GM12878 (cell line): ENCODE measurements around the gene ITPKB. TPM values are rescaled to one million over a fixed set of nuclear protein-coding genes. Genes with fewer than 3 reads are reported as not detected.

Experiments used
- ATAC-seq: fragments of 200-7000 bp; cut with Tn5 transposase; 3 replicates; pipeline ENCODE4 v1.9.1; 2020; ENCODE audit warnings: mild to moderate bottlenecking, moderate library complexity
- BruUV-seq: library from RNA; stranded (reverse); fragments of 400-500 nt; replicated peaks from 2 replicates; lab custom pipeline; 2021; lab: Mats Ljungman, UMichigan
- CTCF ChIA-PET: fragments of 300-600 bp; sonication (Branson Sonifier 250); formaldehyde crosslinking; extraction: SDS; loops from one replicate; lab custom pipeline; 2021; ENCODE audit warnings: inconsistent platforms; lab: Yijun Ruan, JAX
- POLR2A ChIA-PET: fragments of 350-600 bp; formaldehyde crosslinking; extraction: SDS; loops from one replicate; lab custom pipeline; 2021; ENCODE audit warnings: inconsistent platforms; lab: Charles Lee
- RAD21 ChIA-PET: fragments of 300-600 bp; sonication (Branson Sonifier 250); formaldehyde crosslinking; loops from one replicate; lab custom pipeline; 2023; ENCODE audit warnings: antibody characterized with exemption; ENCODE audit not compliant: unreplicated experiment; lab: Charles Lee
- SMC1A ChIA-PET: fragments of 300-600 bp; sonication (Branson Sonifier 250); formaldehyde crosslinking; loops from one replicate; lab custom pipeline; 2023; ENCODE audit not compliant: unreplicated experiment, uncharacterized antibody; lab: Charles Lee
- DNase-seq: peaks from one replicate; pipeline ENCODE4 v3.0.0-alpha.2; 2011; ENCODE audit warnings: low read depth, low spot score
- FAIRE-seq: peaks from 3 replicates; lab custom pipeline; 2011; peaks lifted over from hg19 to GRCh38; lab: Jason Lieb, UNC
- H2AFZ ChIP-seq: 2 replicates; pipeline ENCODE4 v1.6.0; 2011; ENCODE audit warnings: low read depth, low read length, control low read depth; ENCODE audit not compliant: control insufficient read depth
- H3K27ac ChIP-seq: 2 replicates; pipeline ENCODE4 v1.5.1; 2011; ENCODE audit warnings: control low read depth; ENCODE audit not compliant: control insufficient read depth, insufficient read depth
- H3K27me3 ChIP-seq, 2 experiments: replicated peaks in 1 of 2; 2 replicates each; pipeline versions ENCODE4 v1.6.0 to v1.6.1; 2011; ENCODE audit warnings: low read length in 1 of 2; ENCODE audit not compliant: control insufficient read depth in 2 of 2, insufficient read depth in 2 of 2
- H3K36me3 ChIP-seq, 2 experiments: 2 replicates each; pipeline ENCODE4 v1.5.1; 2011; ENCODE audit warnings: low read length in 1 of 2; ENCODE audit not compliant: control insufficient read depth in 2 of 2, insufficient read depth in 2 of 2
- H3K4me1 ChIP-seq: 2 replicates; pipeline ENCODE4 v1.6.1; 2011; ENCODE audit warnings: mild to moderate bottlenecking, low read length, moderate library complexity, mixed read lengths; ENCODE audit not compliant: control insufficient read depth, insufficient read depth
- H3K4me2 ChIP-seq: 2 replicates; pipeline ENCODE4 v1.6.0; 2011; ENCODE audit warnings: control low read depth; ENCODE audit not compliant: control insufficient read depth, insufficient read depth
- H3K4me3 ChIP-seq: fragments of 200-600 bp; sonication (generic); 2 replicates; pipeline ENCODE4 v1.5.1; 2016
- H3K79me2 ChIP-seq: 2 replicates; pipeline ENCODE4 v1.6.0; 2011; ENCODE audit warnings: low read length; ENCODE audit not compliant: control insufficient read depth, insufficient read depth
- H3K9ac ChIP-seq: 2 replicates; pipeline ENCODE4 v1.8.0; 2011; ENCODE audit warnings: low read length, control low read depth, mixed read lengths; ENCODE audit not compliant: control insufficient read depth, insufficient read depth
- H3K9me3 ChIP-seq: replicated peaks from 3 replicates; pipeline ENCODE4 v1.5.1; 2011; ENCODE audit warnings: mild to moderate bottlenecking, low read length; ENCODE audit not compliant: control insufficient read depth, insufficient read depth
- H4K20me1 ChIP-seq: 2 replicates; pipeline ENCODE4 v1.6.0; 2011; ENCODE audit not compliant: control insufficient read depth, insufficient read depth
- E4F1 ChIP-seq: fragments of 450-650 bp; IDR thresholded peaks from 2 replicates; pipeline ENCODE4 v1.6.1; 2018; ENCODE audit warnings: borderline replicate concordance, mild to moderate bottlenecking; ENCODE audit not compliant: partially characterized antibody
- FOS ChIP-seq: IDR thresholded peaks from 3 replicates; pipeline ENCODE4 v1.6.1; 2011; ENCODE audit warnings: borderline replicate concordance; ENCODE audit not compliant: insufficient read length; ENCODE audit errors: extremely low read depth
- GABPA ChIP-seq: IDR thresholded peaks from 2 replicates; pipeline ENCODE4 v1.6.1; 2014; ENCODE audit warnings: antibody characterized with exemption, low read depth, mild to moderate bottlenecking, inconsistent platforms
- HDGF ChIP-seq: fragments of 450-650 bp; IDR thresholded peaks from 2 replicates; pipeline ENCODE4 v1.6.1; 2016; ENCODE audit warnings: antibody characterized with exemption
- IKZF1 ChIP-seq: fragments of 450-650 bp; conservative IDR thresholded peaks from 2 replicates; pipeline ENCODE4 v1.6.1; 2017; ENCODE audit warnings: antibody characterized with exemption, mild to moderate bottlenecking
- WRNIP1 ChIP-seq: IDR thresholded peaks from 2 replicates; pipeline ENCODE4 v1.6.1; 2011; ENCODE audit warnings: low read depth, low read length, improper control_type of control experiment, borderline replicate concordance
- WGBS: methylation state at CpG from one replicate; pipeline ENCODE4 v1.1.6; 2016; ENCODE audit warnings: low lambda C conversion rate; ENCODE audit not compliant: insufficient replicate concordance, insufficient coverage; ENCODE audit errors: missing lambda C conversion rate; 5-methylcytosine and 5-hydroxymethylcytosine counted together
- in situ Hi-C: fragments of 300-500 bp; cut with MboI; formaldehyde crosslinking; loops from 9 replicates; pipeline ENCODE4 v1.14.3; 2018; ENCODE audit warnings: mixed read lengths
- intact Hi-C: fragments of 100-400 bp; cut with micrococcal nuclease; formaldehyde crosslinking; loops from one replicate; pipeline ENCODE4 v1.14.2; 2022; ENCODE audit not compliant: unreplicated experiment
- polyA plus RNA-seq, 11 experiments: library from polyadenylated mRNA; depleted of rRNA in 4 of 11; unstranded in 6 of 11; stranded (reverse) in 5 of 11; fragments of >200 nt; fragmentation: Nextera tagmentation in 4 of 11; fragmentation: Illumina TruSeq in 1 of 11; extraction: Ambion mirVana in 4 of 11; extraction: Trizol in 1 of 11; gene quantifications; 1 replicate in 1 of 11; 2 replicates in 10 of 11; pipeline versions ENCODE4 v1.2.1 to v1.2.3, GENCODE V29; 2011 to 2016; ENCODE audit warnings: inconsistent platforms in 2 of 11, missing spikeins in 2 of 11, low read depth in 1 of 11
- total RNA-seq, 4 experiments: library from RNA; depleted of rRNA in 3 of 4; stranded (reverse); fragments of >200 nt in 3 of 4; fragmentation: Illumina TruSeq in 1 of 4; extraction: Trizol in 1 of 4; gene quantifications; 2 replicates each; pipeline versions ENCODE4 v1.2.1 to v1.2.3, GENCODE V29; 2013 to 2021

Gene ITPKB
- total and polyA plus RNA-seq, 10 of the 15 experiments (the other 5 are each of a cell fraction or from before 2014, with no cell fraction given), result 1.3 to 38.7 (median 12.9) TPM

- SMC1A ChIA-PET, result no interaction called here
- Histone ChIP-seq H3K27me3 (peaks cover 0 to 1% of the 10 kb centered on the region in 2 experiments; a peak in 2 of 4 replicates), H3K4me2 (no peak overlapping the region), H3K36me3 (no peaks in the 10 kb centered on the region)
- TF ChIP-seq GABPA (no peak), HDGF (no peak), WRNIP1 (no peak), E4F1 (no peak), IKZF1 (no peak), FOS (no peak)
- TF ChIP-seq, all 136 proteins: peak for 0
- in situ Hi-C loops (no loop called here), intact Hi-C loops (no loop called here)
- RAD21 ChIA-PET, result no interaction called here
- FAIRE-seq, result no peak
- ATAC-seq, result no peak
- no peak for DNase-seq
- POLR2A ChIA-PET, result no interaction called here
- BruUV-seq, result no TSS peak
- Histone ChIP-seq H2AFZ (no peak overlapping the region), H4K20me1 (no peaks in the 10 kb centered on the region), H3K9ac (no peak overlapping the region), H3K4me1 (no peaks in the 10 kb centered on the region), H3K27ac (no peak overlapping the region), H3K79me2 (no peaks in the 10 kb centered on the region), H3K4me3 (no peak overlapping the region), H3K9me3 (no peaks in the 10 kb centered on the region)
- CTCF ChIA-PET, result interaction anchor here (0.9 kb wide), 1 partner anchor 8 kb away, joined by 3 read pairs; no protein-coding TSS in a partner anchor
- 21% methylated on average over 8 of the region's 8 CpGs for WGBS
These were observed 127.8 kb downstream of the ITPKB start for GRCh38 chr1:226611301-226611700.
